ENCODE data around the gene DIPK1A. TPM values are rescaled to one million over a fixed set of nuclear protein-coding genes. Genes with fewer than 3 reads are reported as not detected.

DIPK1A gene
- total and polyA plus RNA-seq, 11 donors: 2.8 to 11.6 (median 6.2) TPM

- 79 to 88% (median 83%) methylated on average over 3 of the region's 3 CpGs for WGBS, 4 donors
- no peak for DNase-seq
- Histone ChIP-seq H3K4me1 (no peaks in the 10 kb centered on the region), H3K27ac (no peak overlapping the region), H3K4me3 (no peak overlapping the region), H3K27me3 (no peaks in the 10 kb centered on the region), H3K36me3 (no peaks in the 10 kb centered on the region), H3K9me3 (peaks cover 0 to 8% (median 0%) of the 10 kb centered on the region in 12 donors)
- TF ChIP-seq CTCF (IDR thresholded peaks at IDR 0.05) (no peak), POLR2A (IDR thresholded peaks at IDR 0.05) (no peak)
- ATAC-seq: no peak
- intact Hi-C loops (cut with DNase I): no loop called here
These were observed 51.9 kb downstream of the DIPK1A start for GRCh38 chr1:92909321-92909720.

- TF ChIP-seq POLR2A (IDR thresholded peaks at IDR 0.05) (no peak), CTCF (IDR thresholded peaks at IDR 0.05) (no peak)
- DNase-seq (no peak), ATAC-seq (no peak)
- H3K27ac ChIP-seq: no peak overlapping the region
- no peak overlapping the region for H3K4me3 ChIP-seq
- WGBS, 4 donors: 55 to 77% (median 75%) methylated on average over 2 of the region's 2 CpGs
- no peaks in the 10 kb centered on the region for H3K4me1 ChIP-seq
- no peaks in the 10 kb centered on the region for H3K36me3 ChIP-seq
- intact Hi-C loops (cut with DNase I): no loop called here
- H3K9me3 ChIP-seq: peaks cover 0 to 8% (median 0%) of the 10 kb centered on the region in 12 donors
- no peaks in the 10 kb centered on the region for H3K27me3 ChIP-seq
These were observed 53.1 kb downstream of the DIPK1A start for GRCh38 chr1:92907949-92908684.

GRCh38 chr1:92903765-92904164, 57.5 kb downstream of the DIPK1A start:
- intact Hi-C loops (cut with DNase I): no loop called here
- TF ChIP-seq POLR2A (IDR thresholded peaks at IDR 0.05) (no peak), CTCF (IDR thresholded peaks at IDR 0.05) (no peak)
- 80 to 94% (median 88%) methylated on average over 1 of the region's 1 CpG for WGBS, 4 donors
- ATAC-seq (no peak), DNase-seq (no peak)
- no peaks in the 10 kb centered on the region for H3K36me3 ChIP-seq
- no peak overlapping the region for H3K4me3 ChIP-seq
- H3K9me3 ChIP-seq: peaks cover 0 to 27% (median 6%) of the 10 kb centered on the region in 12 donors
- no peaks in the 10 kb centered on the region for H3K4me1 ChIP-seq
- no peak overlapping the region for H3K27ac ChIP-seq
- H3K27me3 ChIP-seq: no peaks in the 10 kb centered on the region

- Histone ChIP-seq H3K9me3 (peaks cover 0 to 27% (median 6%) of the 10 kb centered on the region in 12 donors), H3K4me1 (no peaks in the 10 kb centered on the region), H3K27ac (no peak overlapping the region), H3K36me3 (no peaks in the 10 kb centered on the region), H3K27me3 (no peaks in the 10 kb centered on the region), H3K4me3 (no peak overlapping the region)
- ATAC-seq (no peak), DNase-seq (no peak)
- WGBS, 4 donors: 97 to 100% (median 100%) methylated on average over 1 of the region's 1 CpG
- intact Hi-C loops (cut with DNase I): no loop called here
- TF ChIP-seq CTCF (IDR thresholded peaks at IDR 0.05) (no peak), POLR2A (IDR thresholded peaks at IDR 0.05) (no peak)
These were observed 58.9 kb downstream of the DIPK1A start for GRCh38 chr1:92902406-92902744.
